Astrocyte of the spinal cord (primary cell): ENCODE measurements around the gene RAB29.

Experiments
- DNase-seq: peaks from one replicate; pipeline ENCODE4 v3.0.0; 2011; ENCODE audit warnings: low read depth, low spot score
- H3K4me3 ChIP-seq: 2 replicates; pipeline ENCODE4 v1.5.1; 2011; ENCODE audit warnings: low read depth, mild to moderate bottlenecking, low read length, moderate library complexity
- in situ Hi-C: cut with HindIII; loops from 2 replicates; pipeline ENCODE4 v1.10.0; 2017; ENCODE audit warnings: low sequenced_read_pairs
- TF ChIP-seq, protein P1 (sequence below): IDR thresholded peaks from 2 replicates; pipeline ENCODE4 v1.5.1; 2012; ENCODE audit warnings: low read depth, mild to moderate bottlenecking, low read length, inconsistent platforms

Gene RAB29

DNA sequence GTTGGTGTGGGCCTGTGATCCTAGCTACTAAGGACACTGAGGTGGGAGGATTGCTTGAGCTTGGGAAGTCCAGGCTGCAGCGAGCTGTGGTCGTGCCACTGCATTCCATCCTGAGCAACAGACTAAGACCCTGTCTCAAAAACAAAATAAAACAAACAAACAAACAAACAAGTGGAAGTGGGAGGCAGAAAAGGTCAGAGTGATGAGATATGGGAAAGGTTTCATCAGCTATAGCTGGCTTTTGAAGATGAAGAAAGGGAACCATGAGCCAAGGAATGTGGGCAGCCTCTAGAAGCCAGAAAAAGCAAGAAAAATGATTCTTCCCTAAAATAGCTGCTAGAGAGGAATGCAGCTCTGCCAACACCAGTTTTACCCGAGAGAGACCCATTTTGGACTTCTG lies 14.7 kb downstream of the RAB29 start:
- DNase-seq, result no peak
- TF ChIP-seq, protein P1, sequence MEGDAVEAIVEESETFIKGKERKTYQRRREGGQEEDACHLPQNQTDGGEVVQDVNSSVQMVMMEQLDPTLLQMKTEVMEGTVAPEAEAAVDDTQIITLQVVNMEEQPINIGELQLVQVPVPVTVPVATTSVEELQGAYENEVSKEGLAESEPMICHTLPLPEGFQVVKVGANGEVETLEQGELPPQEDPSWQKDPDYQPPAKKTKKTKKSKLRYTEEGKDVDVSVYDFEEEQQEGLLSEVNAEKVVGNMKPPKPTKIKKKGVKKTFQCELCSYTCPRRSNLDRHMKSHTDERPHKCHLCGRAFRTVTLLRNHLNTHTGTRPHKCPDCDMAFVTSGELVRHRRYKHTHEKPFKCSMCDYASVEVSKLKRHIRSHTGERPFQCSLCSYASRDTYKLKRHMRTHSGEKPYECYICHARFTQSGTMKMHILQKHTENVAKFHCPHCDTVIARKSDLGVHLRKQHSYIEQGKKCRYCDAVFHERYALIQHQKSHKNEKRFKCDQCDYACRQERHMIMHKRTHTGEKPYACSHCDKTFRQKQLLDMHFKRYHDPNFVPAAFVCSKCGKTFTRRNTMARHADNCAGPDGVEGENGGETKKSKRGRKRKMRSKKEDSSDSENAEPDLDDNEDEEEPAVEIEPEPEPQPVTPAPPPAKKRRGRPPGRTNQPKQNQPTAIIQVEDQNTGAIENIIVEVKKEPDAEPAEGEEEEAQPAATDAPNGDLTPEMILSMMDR, result no peak
- in situ Hi-C loops, result no loop called here
- no peak overlapping the region for H3K4me3 ChIP-seq

DNA sequence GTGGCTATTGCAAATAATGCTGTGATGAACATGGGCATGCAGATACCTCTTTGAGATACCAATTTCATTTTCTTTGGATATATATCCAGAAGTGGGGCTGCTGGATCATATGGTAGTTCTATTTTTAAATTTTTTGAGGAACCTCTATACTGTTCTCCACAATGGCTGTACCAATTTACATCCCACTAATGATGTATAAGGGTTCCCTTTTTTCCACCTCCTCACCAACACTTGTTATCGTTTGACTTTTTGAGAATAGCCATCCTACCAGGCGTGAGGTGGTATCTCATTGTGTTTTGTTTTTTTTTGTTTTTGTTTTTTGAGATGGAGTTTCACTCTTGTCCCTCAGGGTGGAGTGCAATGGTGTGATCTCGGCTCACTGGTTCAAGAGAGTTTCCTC lies 18.7 kb downstream of the RAB29 start:
- no peak for DNase-seq
- in situ Hi-C loops, result no loop called here
- H3K4me3 ChIP-seq, result no peak overlapping the region
- TF ChIP-seq, protein P1, result no peak

DNA sequence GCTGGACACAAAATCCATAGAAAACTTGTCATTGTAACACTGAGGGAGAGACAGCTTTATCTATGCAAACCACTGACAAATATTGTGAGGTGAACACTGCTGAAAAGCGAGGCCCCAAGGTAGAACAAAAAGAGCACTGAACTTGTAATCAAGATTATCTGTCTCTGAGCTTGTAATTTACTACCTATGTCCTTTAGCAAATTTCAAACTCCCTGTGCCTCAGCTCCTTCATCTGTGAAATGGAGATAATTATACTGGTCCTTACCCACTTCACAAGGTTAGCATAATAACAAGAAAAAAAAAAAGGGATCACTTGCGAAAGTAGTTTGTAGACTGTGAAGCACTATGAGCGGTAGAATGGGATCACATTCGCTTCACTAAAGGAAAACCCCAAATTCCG lies 20.4 kb downstream of the RAB29 start:
- in situ Hi-C loops, result no loop called here
- no peak for DNase-seq
- TF ChIP-seq, protein P1, result no peak
- H3K4me3 ChIP-seq, result no peak overlapping the region

DNA sequence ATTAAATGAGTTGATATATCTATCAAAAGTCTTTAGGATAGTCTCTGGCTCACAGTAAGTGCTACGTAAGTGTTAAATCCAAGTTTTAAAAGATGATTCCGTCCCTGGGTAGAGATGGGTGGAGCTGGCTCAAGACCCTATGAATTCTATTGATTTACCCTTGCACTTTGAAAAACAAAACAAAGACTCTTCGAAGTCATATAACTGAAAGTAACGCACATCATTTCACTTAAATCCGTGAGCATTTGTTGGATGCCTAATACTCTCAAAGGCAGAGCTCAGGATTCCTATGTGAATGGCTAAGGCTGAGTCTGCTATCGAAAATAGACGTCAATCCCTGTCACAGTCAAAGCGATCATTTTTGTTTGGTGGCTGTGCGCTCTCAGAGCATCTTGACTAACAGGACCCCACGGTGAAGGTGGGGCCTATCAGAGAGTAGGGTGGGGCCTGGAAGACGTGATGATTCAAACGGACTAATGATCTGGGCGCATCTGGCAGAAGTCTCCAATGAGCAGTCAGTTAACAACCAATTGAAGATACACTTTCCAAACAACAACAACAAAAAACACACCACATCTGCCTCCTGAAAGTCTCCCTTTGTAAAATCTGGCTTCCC lies 24.1 kb downstream of the RAB29 start:
- H3K4me3 ChIP-seq, result no peak overlapping the region
- in situ Hi-C loops, result no loop called here
- TF ChIP-seq, protein P1, result no peak
- no peak for DNase-seq

DNA sequence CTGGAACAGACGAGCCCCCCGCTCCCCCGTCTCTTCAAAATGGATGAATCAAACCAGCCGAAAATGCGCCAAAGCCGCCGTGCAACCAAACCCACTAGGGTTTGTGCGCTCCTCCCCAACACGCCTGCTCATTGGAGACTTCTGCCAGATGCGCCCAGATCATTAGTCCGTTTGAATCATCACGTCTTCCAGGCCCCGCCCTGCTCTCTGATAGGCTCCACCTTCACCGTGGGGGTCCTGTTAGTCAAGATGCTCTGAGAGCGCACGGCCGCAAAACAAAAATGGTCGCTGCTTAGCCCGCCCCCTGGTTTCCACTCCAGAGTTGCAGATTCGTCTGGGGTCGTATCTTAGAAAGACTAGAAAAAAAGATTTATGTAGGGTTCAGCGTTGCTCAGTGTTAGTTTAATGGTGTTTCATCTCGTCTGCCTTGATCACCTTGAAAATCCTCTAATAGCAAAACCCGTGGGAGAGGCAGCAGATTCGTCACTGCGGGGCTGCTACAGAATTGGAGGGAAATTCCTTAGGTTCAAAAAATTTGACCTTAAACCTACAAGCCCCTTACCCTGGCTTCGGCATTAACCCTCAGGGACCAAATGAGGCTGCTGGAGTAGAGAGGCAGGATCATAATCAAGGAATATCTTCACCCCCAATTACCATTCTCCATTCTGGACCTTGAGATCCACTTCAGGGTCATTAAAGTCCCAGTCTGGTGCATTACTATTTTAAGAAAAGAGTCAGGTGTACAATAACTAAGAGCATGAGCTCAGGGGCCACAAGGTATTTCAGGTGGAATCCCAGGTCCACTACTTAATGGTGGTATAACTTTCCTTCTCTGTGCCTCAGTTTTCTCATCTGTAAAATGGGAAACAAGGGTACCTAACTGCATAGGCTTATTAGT lies 24.9 kb downstream of the RAB29 start, which contains the start of gene NUCKS1:
NUCKS1 (minus strand) TSS at position 45 of the 898 bp plus-strand sequence. CDS start 209 bp downstream, outside the sequence.
- in situ Hi-C loops, result no loop called here
- DNase-seq, result peak; percentile 100
- peak within 1 kb of the TSS; percentile 81 for H3K4me3 ChIP-seq
- TF ChIP-seq, protein P1, result peak; percentile 29

DNA sequence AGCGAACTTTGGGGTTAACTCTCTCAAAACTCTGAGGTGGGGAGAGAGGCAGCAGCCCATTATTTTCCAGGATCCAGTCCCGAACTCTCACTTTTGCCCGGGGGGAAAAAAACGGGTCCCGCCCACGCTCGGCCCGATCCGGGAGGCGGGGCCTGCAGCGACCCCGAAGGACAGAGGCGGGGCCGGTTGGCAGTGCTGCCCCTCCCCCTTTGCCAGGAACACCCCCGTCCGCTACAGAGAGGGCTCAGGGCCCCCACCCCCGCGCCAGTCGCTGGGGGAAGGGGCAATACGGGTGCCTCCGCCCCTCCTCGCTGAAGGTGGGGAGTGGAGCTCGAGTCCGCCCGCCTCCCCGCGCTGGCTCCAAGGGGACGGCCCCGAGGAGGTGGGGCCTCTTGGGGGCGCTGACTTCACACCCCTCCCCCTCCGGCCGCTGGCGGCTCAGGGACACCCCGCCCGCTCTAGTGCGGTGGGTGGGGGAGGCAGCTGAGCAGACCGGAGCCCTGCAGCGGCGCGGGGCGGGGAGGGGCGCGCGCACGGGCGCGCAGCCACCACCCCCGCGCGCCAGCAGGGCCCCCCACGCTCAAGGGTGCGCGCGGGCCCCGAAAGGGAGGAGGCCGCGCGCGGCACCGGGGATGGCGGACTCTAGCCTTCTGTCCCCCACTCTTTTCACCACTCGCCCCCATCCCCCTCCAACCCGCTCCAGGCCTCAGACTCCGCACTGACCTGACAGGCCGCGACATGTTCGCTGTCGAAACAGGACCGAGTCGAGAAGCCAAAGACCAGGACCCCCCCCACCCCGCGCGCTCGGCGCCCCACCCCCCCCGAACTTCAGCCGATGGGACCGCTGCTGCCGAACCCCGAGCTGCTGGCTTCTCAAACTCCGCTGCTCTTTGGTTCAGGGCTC lies 25.8 kb downstream of the RAB29 start:
- TF ChIP-seq, protein P1, result no peak
- in situ Hi-C loops, result no loop called here

More for the DNA sequence above, 25.8 kb downstream of the RAB29 start:
- peak; percentile 98 for DNase-seq
- peak overlapping the region; percentile 81 for H3K4me3 ChIP-seq
